PC-9 (cell line): ENCODE measurements around the gene MAGI2. TPM values are rescaled to one million over a fixed set of nuclear protein-coding genes. Genes with fewer than 3 reads are reported as not detected.

Experiments
- BruUV-seq: library from RNA; stranded (reverse); fragments of 400-500 nt; replicated peaks from 2 replicates; lab custom pipeline; 2021; lab: Mats Ljungman, UMichigan
- CTCF ChIA-PET: fragments of 300-600 bp; sonication (Branson Sonifier 250); formaldehyde crosslinking; loops from one replicate; lab custom pipeline; 2022; ENCODE audit warnings: antibody characterized with exemption; lab: Charles Lee
- POLR2A ChIA-PET: fragments of 300-600 bp; sonication (Branson Sonifier 250); formaldehyde crosslinking; loops from one replicate; lab custom pipeline; 2022; ENCODE audit warnings: antibody characterized with exemption; ENCODE audit not compliant: unreplicated experiment; lab: Charles Lee
- DNase-seq, 2 experiments: peaks; one replicate each; pipeline versions ENCODE4 v3.0.0 to v3.0.0-alpha.2; 2015 to 2022; ENCODE audit warnings: mixed read lengths in 1 of 2
- H2AFZ ChIP-seq: fragments of 200-600 bp; sonication (generic); 2 replicates; pipeline ENCODE4 v1.8.1; 2017; ENCODE audit warnings: antibody characterized with exemption
- H3F3A ChIP-seq: fragments of 200-600 bp; sonication (generic); 2 replicates; pipeline ENCODE4 v1.8.1; 2017; ENCODE audit warnings: antibody characterized with exemption, mild to moderate bottlenecking, low read depth; ENCODE audit not compliant: insufficient read depth
- H3K27ac ChIP-seq: fragments of 200-600 bp; sonication (generic); 2 replicates; pipeline ENCODE4 v1.6.1; 2016; ENCODE audit warnings: mixed run types
- H3K27me3 ChIP-seq: fragments of 200-600 bp; sonication (generic); 2 replicates; pipeline ENCODE4 v1.6.1; 2016; ENCODE audit warnings: low read depth, mixed run types; ENCODE audit not compliant: insufficient read depth
- H3K36me3 ChIP-seq: fragments of 200-600 bp; sonication (generic); 2 replicates; pipeline ENCODE4 v1.6.1; 2016; ENCODE audit warnings: low read depth, mixed run types
- H3K4me1 ChIP-seq: fragments of 200-600 bp; sonication (generic); replicated peaks from 2 replicates; pipeline ENCODE4 v1.6.1; 2016; ENCODE audit warnings: mixed run types; ENCODE audit not compliant: insufficient read depth
- H3K4me2 ChIP-seq: fragments of 200-600 bp; sonication (generic); 2 replicates; pipeline ENCODE4 v1.6.1; 2017; ENCODE audit warnings: mixed run types
- H3K4me3 ChIP-seq: fragments of 200-600 bp; sonication (generic); 2 replicates; pipeline ENCODE4 v1.6.1; 2016; ENCODE audit warnings: mixed run types
- H3K79me2 ChIP-seq: fragments of 200-600 bp; sonication (generic); 2 replicates; pipeline ENCODE4 v1.6.1; 2017; ENCODE audit warnings: low read depth, mixed run types
- H3K9me2 ChIP-seq: fragments of 200-600 bp; sonication (generic); 2 replicates; pipeline ENCODE4 v1.8.1; 2017; ENCODE audit warnings: mild to moderate bottlenecking; ENCODE audit not compliant: insufficient read depth
- H3K9me3 ChIP-seq: fragments of 200-600 bp; sonication (generic); 2 replicates; pipeline ENCODE4 v1.8.1; 2016; ENCODE audit warnings: low read depth; ENCODE audit not compliant: insufficient read depth
- H4K20me1 ChIP-seq: fragments of 200-600 bp; sonication (generic); 2 replicates; pipeline ENCODE4 v1.8.1; 2017; ENCODE audit not compliant: insufficient read depth
- EZH2 ChIP-seq: fragments of 200-600 bp; sonication (generic); IDR thresholded peaks from 2 replicates; pipeline ENCODE4 v1.8.0; 2017; ENCODE audit warnings: antibody characterized with exemption, low read depth
- intact Hi-C: fragments of 100-400 bp; cut with micrococcal nuclease; formaldehyde crosslinking; loops from one replicate; pipeline ENCODE4 v1.10.0; 2022; ENCODE audit not compliant: unreplicated experiment
- total RNA-seq: library from RNA; stranded (reverse); gene quantifications from 2 replicates; pipeline ENCODE4 v1.2.3, GENCODE V29; 2021
- TF ChIP-seq, protein P1 (sequence below): fragments of 200-600 bp; sonication (generic); conservative IDR thresholded peaks from 2 replicates; pipeline ENCODE4 v1.6.1; 2017; ENCODE audit warnings: mixed run types, antibody characterized with exemption, mild to moderate bottlenecking, moderate library complexity

MAGI2 gene
- total RNA-seq, 1 experiment from 2014 or later = 0.92 TPM

DNA sequence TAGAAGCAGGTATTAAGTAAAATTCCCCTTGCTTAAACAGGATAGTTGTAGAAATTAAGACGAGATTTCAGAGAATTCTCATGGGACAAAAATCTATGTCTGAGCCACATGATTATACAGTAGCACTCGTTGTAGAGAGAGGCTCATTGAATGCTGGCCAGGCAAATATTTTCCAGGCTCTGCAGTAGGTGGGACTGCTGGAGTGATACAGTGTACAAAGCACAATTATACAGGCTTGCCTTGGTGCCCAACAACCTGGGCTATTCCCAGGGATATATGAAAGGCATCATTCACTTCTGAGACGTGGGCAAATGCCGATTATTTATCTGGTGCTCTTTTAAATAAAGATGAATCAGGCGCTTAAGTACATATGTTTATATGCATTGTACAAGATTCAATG, 1274.3 kb downstream of the MAGI2 start:
- no peaks in the 10 kb centered on the region for H4K20me1 ChIP-seq
- POLR2A ChIA-PET = no interaction called here
- no TSS peak for BruUV-seq
- no peak for DNase-seq
- no peak overlapping the region for H3K4me3 ChIP-seq
- H3K4me1 ChIP-seq = no peaks in the 10 kb centered on the region
- CTCF ChIA-PET = no interaction called here
- H3K9me3 ChIP-seq = no peaks in the 10 kb centered on the region
- intact Hi-C loops = no loop called here
- no peaks in the 10 kb centered on the region for H3F3A ChIP-seq
- no peak overlapping the region for H2AFZ ChIP-seq
- H3K9me2 ChIP-seq = no peaks in the 10 kb centered on the region
- no peak overlapping the region for H3K27ac ChIP-seq
- TF ChIP-seq EZH2 = no peak
- TF ChIP-seq, protein P1, sequence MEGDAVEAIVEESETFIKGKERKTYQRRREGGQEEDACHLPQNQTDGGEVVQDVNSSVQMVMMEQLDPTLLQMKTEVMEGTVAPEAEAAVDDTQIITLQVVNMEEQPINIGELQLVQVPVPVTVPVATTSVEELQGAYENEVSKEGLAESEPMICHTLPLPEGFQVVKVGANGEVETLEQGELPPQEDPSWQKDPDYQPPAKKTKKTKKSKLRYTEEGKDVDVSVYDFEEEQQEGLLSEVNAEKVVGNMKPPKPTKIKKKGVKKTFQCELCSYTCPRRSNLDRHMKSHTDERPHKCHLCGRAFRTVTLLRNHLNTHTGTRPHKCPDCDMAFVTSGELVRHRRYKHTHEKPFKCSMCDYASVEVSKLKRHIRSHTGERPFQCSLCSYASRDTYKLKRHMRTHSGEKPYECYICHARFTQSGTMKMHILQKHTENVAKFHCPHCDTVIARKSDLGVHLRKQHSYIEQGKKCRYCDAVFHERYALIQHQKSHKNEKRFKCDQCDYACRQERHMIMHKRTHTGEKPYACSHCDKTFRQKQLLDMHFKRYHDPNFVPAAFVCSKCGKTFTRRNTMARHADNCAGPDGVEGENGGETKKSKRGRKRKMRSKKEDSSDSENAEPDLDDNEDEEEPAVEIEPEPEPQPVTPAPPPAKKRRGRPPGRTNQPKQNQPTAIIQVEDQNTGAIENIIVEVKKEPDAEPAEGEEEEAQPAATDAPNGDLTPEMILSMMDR = no peak
- H3K4me2 ChIP-seq = no peak overlapping the region
- no peaks in the 10 kb centered on the region for H3K36me3 ChIP-seq
- no peaks in the 10 kb centered on the region for H3K79me2 ChIP-seq
- peaks cover 4% of the 10 kb centered on the region; the same call in 1 of the 2 replicates for H3K27me3 ChIP-seq

DNA sequence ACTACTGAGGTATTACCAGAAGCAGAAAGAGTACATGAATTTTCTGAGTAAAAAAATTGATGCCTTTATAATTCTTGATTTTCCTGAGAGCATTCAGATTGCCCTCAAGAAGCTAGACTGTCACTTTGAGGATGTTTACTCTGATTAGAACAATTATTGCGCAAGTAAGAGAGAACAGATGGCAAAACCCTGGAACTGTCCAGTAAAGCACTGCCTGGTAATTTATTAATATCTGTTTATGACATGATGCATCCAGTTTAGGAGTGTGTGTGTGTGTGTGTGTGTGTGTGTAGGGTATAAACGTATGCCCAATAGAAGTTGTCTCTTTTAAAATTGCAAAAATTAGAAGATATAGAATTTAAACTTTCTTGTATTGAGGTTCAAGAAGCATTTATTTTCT, 1275.1 kb downstream of the MAGI2 start:
- no peaks in the 10 kb centered on the region for H3K36me3 ChIP-seq
- no peaks in the 10 kb centered on the region for H3K4me1 ChIP-seq
- no peak for DNase-seq
- H3K79me2 ChIP-seq = no peaks in the 10 kb centered on the region
- H3K9me3 ChIP-seq = no peaks in the 10 kb centered on the region
- no peak overlapping the region for H3K27ac ChIP-seq
- BruUV-seq = no TSS peak
- intact Hi-C loops = no loop called here
- ChIA-PET POLR2A (no interaction called here), CTCF (no interaction called here)
- TF ChIP-seq, protein P1 = no peak
- TF ChIP-seq EZH2 = no peak
- no peaks in the 10 kb centered on the region for H3K9me2 ChIP-seq
- H3K27me3 ChIP-seq = peaks cover 9% of the 10 kb centered on the region; the same call in 1 of the 2 replicates
- H3K4me2 ChIP-seq = no peak overlapping the region
- no peaks in the 10 kb centered on the region for H4K20me1 ChIP-seq
- no peak overlapping the region for H2AFZ ChIP-seq
- no peak overlapping the region for H3K4me3 ChIP-seq
- no peaks in the 10 kb centered on the region for H3F3A ChIP-seq

DNA sequence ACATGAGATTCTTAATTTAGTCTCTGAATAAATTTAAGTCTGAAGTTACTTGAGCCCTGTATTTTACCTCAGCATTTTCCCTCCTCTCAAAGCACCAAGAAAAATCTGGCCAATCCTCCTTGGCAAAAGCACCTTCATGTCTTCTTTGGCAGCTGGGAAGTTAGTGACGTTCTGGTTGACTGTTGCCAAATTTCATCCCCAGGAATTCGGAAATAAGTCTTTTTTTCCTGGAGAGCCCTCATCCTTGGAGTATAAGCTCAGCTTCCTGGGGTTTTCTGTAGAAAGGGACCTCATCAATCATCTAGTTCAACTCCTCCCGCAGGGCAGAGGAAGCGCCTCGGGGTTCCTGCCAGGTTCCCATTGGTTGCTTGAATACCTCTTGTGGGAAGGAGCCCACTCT, 1277.3 kb downstream of the MAGI2 start:
- TF ChIP-seq, protein P1 = no peak
- TF ChIP-seq EZH2 = no peak
- no TSS peak for BruUV-seq
- no peak overlapping the region for H3K4me3 ChIP-seq
- H3K27me3 ChIP-seq = peaks cover 9% of the 10 kb centered on the region; the same call in 1 of the 2 replicates
- no peak for DNase-seq
- no peak overlapping the region for H3K27ac ChIP-seq
- no peaks in the 10 kb centered on the region for H3F3A ChIP-seq
- H3K9me3 ChIP-seq = no peaks in the 10 kb centered on the region
- CTCF ChIA-PET = no interaction called here
- H3K4me1 ChIP-seq = no peaks in the 10 kb centered on the region
- H3K4me2 ChIP-seq = no peak overlapping the region
- intact Hi-C loops = no loop called here
- H2AFZ ChIP-seq = no peak overlapping the region
- H3K79me2 ChIP-seq = no peaks in the 10 kb centered on the region
- no peaks in the 10 kb centered on the region for H3K36me3 ChIP-seq
- no peaks in the 10 kb centered on the region for H4K20me1 ChIP-seq
- H3K9me2 ChIP-seq = no peaks in the 10 kb centered on the region
- POLR2A ChIA-PET = no interaction called here
